ELF-1 (cell line): ENCODE data around the gene OXSR1.
A peak's percentile ranks its signal among the peaks of the same experiment; 100 is the strongest.

Experiments
- DNase-seq: peaks from one replicate; pipeline ENCODE4 v3.0.0-alpha.2; 2016; ENCODE audit warnings: low read depth, low spot score

Gene OXSR1

GRCh38 chr3:38164952-38165721 is at the start of gene OXSR1:
Gene OXSR1, plus strand, starts transcription at chr3:38165537. Its CDS starts 340 bp downstream, at chr3:38165877.
- peak; percentile 100 for DNase-seq

GRCh38 chr3:38115645-38116427 is 49.5 kb upstream of the OXSR1 start:
- no peak for DNase-seq

GRCh38 chr3:38116471-38117162 is 48.7 kb upstream of the OXSR1 start:
- DNase-seq: no peak

GRCh38 chr3:38117163-38117716 is 48.1 kb upstream of the OXSR1 start:
- no peak for DNase-seq

GRCh38 chr3:38117748-38118420 is 47.5 kb upstream of the OXSR1 start:
- DNase-seq: peak; percentile 66

GRCh38 chr3:38118421-38119247 is 46.7 kb upstream of the OXSR1 start:
- no peak for DNase-seq

GRCh38 chr3:38119248-38119544 is 46.1 kb upstream of the OXSR1 start:
- no peak for DNase-seq

GRCh38 chr3:38119821-38120692 is 45.3 kb upstream of the OXSR1 start:
- DNase-seq: no peak

- DNase-seq: no peak
Measured at GRCh38 chr3:38120693-38121450, 44.5 kb upstream of the OXSR1 start.

- DNase-seq: no peak
Measured at GRCh38 chr3:38121451-38121831, 43.9 kb upstream of the OXSR1 start.

- DNase-seq: no peak
Measured at GRCh38 chr3:38121832-38122461, 43.4 kb upstream of the OXSR1 start.

GRCh38 chr3:38122712-38123290 is 42.5 kb upstream of the OXSR1 start:
- no peak for DNase-seq

- DNase-seq: no peak
Measured at GRCh38 chr3:38124324-38125122, 40.8 kb upstream of the OXSR1 start.

- DNase-seq: no peak
Measured at GRCh38 chr3:38125305-38126120, 39.8 kb upstream of the OXSR1 start.

- DNase-seq: no peak
Measured at GRCh38 chr3:38126121-38126892, 39.0 kb upstream of the OXSR1 start.
